NCI-H1105 treated with DMSO at 0.1 percent for 48 hours (cell line): ENCODE results near the gene TRPM6.
"Not testable (repeated sequence)": the region's sequence is repeated elsewhere in the genome, so short reads cannot be mapped to it uniquely, and the experiment has no call there.

ENCODE experiments used
- DNase-seq: peaks from one replicate; lab custom pipeline; 2025; lab: John Stamatoyannopoulos, UW

TRPM6 gene, protein sequence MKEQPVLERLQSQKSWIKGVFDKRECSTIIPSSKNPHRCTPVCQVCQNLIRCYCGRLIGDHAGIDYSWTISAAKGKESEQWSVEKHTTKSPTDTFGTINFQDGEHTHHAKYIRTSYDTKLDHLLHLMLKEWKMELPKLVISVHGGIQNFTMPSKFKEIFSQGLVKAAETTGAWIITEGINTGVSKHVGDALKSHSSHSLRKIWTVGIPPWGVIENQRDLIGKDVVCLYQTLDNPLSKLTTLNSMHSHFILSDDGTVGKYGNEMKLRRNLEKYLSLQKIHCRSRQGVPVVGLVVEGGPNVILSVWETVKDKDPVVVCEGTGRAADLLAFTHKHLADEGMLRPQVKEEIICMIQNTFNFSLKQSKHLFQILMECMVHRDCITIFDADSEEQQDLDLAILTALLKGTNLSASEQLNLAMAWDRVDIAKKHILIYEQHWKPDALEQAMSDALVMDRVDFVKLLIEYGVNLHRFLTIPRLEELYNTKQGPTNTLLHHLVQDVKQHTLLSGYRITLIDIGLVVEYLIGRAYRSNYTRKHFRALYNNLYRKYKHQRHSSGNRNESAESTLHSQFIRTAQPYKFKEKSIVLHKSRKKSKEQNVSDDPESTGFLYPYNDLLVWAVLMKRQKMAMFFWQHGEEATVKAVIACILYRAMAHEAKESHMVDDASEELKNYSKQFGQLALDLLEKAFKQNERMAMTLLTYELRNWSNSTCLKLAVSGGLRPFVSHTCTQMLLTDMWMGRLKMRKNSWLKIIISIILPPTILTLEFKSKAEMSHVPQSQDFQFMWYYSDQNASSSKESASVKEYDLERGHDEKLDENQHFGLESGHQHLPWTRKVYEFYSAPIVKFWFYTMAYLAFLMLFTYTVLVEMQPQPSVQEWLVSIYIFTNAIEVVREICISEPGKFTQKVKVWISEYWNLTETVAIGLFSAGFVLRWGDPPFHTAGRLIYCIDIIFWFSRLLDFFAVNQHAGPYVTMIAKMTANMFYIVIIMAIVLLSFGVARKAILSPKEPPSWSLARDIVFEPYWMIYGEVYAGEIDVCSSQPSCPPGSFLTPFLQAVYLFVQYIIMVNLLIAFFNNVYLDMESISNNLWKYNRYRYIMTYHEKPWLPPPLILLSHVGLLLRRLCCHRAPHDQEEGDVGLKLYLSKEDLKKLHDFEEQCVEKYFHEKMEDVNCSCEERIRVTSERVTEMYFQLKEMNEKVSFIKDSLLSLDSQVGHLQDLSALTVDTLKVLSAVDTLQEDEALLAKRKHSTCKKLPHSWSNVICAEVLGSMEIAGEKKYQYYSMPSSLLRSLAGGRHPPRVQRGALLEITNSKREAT (N-terminal part only)

DNA sequence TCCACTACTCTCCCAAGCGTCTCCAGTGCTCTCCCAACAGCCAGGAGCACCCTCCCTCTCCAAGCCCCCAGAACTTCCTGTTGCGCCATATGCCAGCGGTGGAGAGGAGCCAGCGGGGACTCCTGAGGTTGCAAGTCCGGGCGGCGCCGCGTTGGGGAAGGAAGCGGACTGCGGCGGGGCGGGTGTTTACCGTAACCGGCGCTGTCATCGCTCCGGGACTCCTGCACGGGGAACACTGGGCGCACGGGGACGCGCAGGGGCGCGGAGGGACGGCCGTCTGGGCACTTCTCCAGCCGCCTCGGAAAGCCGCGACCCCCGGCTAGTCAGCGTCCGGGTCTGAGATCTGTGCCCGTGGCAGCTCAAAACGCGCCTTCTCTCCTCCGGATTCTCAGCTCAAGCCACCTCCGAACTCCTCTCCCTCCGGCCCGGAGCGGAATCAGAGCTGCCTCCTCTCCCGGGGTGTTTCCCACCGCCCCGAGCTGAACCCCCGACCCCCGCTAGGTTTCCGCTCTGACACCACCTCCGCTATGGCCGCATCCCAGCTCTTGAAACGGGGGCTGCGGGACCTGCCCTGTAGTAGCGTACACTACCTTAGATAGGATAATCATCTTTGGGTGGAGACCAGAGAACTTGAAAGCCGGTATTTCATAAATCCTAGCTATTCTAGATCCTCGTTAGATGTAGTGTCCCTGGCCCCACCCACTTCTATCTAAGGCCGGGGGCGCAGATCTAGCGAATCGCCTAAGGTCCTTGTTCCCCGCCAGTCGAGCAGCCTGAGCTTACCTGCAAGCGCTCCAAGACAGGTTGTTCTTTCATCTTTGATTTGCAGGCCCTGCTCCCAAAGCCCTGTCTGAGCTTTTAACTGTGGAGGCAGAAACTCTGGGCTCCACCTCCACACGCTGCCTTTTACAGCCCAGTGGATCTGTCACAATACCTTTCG is at the start of gene TRPM6:
Gene TRPM6, minus strand, starts transcription at position 881 of the 940 bp plus-strand sequence. Its CDS starts 65 bp downstream, at position 816.
- DNase-seq, result peak; percentile 71

- no peak for DNase-seq
Measured at GRCh38 chr9:74935008-74935407, 47.3 kb upstream of the TRPM6 start.

GRCh38 chr9:74921737-74922136 is 34.0 kb upstream of the TRPM6 start:
- DNase-seq, result no peak

- no peak for DNase-seq
Measured at GRCh38 chr9:74920944-74921626, 33.4 kb upstream of the TRPM6 start.

DNA sequence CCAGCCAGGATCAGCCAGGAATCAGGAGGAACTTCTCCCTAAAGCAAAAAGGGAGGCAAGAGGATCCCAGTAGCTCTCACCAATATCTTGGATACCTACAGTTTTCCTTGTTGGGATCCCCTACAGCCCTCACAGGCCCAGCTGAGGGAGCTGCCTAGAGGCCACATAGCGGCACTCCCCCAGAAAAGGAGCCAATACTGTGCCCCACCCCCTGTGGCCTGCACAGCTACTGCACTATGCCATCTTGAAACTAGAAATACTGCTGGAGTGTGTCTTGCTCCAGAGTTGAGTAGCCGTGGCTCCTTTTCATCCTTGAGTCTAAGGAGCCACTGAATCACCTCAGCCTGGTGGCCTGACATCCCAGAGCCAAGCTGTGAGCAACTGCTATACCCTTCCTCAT is 22.3 kb upstream of the TRPM6 start:
- no peak for DNase-seq

- no peak for DNase-seq
Measured at GRCh38 chr9:74908665-74909064, 20.9 kb upstream of the TRPM6 start.

GRCh38 chr9:74907085-74907484 is 19.4 kb upstream of the TRPM6 start:
- DNase-seq, result no peak

DNA sequence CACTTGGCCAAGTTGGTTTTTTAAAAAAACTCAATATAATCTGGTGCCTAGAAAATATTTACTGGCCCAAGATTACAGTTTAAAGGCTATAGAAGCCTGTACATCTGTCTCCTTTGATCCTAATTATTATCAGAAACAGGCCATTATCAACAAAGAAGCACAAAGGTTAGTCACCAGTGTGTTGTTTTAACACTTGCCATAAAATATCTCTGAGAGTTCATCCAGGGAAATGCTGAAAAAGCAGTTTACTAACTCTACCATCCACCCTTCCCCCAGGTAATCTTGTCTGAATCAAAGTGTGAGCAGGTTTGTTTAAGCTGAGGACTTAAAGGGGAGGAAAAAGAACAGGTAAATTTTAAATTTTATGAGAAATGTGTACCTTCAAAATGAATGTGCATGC is 13.3 kb upstream of the TRPM6 start:
- no peak for DNase-seq

DNA sequence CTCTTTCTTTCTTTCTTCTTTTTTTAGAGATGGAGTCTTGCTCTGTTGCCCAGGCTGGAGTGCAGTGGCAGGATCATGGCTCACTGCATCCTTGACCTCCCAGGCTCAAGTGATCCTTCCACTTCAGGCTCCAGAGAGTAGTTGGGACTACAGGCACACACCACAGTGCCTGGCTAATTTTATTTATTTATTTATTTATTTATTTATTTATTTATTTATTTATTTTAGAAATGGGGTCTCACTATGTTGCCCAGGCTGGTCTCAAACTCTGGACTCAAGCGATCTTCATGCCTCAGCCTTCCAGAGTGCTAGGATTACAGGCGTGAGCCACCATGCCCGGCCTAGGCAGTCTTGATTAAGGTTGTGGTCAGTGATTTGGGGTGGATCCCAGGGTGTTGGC is 728 bp upstream of the TRPM6 start:
- not testable (repeated sequence) for DNase-seq

GRCh38 chr9:74887981-74888370 is 255 bp upstream of the TRPM6 start:
- DNase-seq, result no peak

GRCh38 chr9:74876382-74876949 is 11.3 kb downstream of the TRPM6 start:
- no peak for DNase-seq

- no peak for DNase-seq
Measured at GRCh38 chr9:74875656-74876055, 12.1 kb downstream of the TRPM6 start.

GRCh38 chr9:74874220-74874619 is 13.5 kb downstream of the TRPM6 start:
- no peak for DNase-seq

DNA sequence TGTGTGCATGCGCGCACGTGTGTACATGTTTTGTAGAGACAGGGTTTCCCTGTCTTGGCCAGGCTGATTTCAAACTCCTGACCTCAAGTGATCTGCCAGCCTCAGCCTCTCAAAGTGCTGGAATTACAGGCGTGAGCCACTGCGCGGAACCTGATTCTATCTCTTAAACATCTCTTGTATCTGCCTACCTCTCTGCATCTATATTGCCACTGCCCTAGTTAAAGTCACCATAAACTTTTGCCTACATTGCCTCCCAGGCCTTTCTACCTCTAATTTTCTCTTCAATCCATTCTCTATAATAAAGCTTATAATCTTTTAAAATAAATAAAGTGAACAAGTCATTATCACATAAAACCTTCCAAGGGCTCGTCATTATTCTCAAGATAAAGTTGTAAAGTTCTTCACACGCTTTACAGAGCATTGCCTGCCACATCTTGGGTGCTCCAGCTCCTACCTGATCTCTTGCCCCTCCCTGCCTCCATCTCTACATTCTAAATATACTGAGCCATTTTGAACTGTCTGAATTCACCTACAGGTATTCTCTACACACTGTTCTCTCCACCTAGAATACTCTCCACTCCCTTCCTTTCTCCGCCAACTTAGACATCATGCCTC is 15.0 kb downstream of the TRPM6 start:
- no peak for DNase-seq

DNA sequence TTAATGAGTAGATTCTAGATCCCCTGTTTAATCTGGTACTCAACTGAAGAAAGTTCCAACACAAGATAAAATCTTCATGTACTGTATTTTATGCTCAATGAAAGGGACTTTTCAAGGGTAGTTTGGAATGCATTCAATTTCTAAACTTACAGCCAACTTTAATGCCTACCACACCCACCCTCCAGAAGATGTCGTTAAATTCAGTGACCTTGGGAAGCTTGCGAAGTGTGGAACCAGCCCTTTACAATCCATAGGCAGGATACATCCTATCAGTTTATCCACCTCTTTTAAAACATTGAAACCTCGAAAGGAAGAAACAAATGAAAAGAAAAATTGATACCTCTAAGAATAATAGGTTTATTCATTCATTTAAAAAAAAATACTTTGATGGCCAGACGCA is 20.2 kb downstream of the TRPM6 start:
- DNase-seq, result no peak

DNA sequence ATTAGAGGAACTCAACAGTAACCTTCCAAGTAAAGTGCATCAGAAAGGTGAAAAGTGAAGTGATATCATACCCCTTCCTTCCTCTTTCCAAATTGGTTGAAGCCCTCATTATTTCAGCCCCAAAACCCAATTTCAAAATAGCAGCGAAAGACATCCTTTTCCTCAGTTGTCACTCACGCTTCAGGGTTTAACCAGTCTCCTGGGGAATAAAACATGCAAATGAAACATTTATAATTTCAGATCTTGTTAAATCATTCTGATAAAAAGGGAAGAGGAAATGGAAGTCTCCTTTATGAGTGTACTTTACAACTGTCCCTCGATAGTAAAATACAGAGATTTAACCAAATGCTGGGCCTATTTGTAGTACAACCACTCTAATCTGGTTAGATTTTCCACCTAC is 22.5 kb downstream of the TRPM6 start:
- DNase-seq, result no peak

- DNase-seq, result no peak
Measured at GRCh38 chr9:74861773-74862474, 25.8 kb downstream of the TRPM6 start.

- DNase-seq, result no peak
Measured at GRCh38 chr9:74861071-74861470, 26.6 kb downstream of the TRPM6 start.

DNA sequence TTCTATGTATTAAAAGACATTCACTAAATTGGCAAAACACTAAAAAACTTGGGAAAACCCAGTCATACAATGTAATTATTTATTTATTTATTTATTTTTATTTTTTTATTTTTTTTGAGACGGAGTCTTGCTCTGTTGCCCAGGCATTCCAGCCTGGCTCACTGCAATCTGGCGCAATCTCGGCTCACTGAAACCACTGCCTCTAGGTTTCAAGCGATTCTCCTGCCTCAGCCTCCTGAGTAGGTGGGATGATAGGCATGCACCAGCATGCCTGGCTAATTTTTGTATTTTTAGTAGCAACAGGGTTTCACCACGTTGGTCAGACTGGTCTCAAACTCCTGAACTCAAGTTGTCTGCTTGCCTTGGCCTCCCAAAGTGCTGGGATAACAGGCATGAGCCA is 27.5 kb downstream of the TRPM6 start:
- DNase-seq, result not testable (repeated sequence)
